CD8-positive, alpha-beta memory T cell (primary cell): ENCODE results near the gene ECI2. TPM values are rescaled to one million over a fixed set of nuclear protein-coding genes. Genes with fewer than 3 reads are reported as not detected.
A peak's percentile ranks its signal among the peaks of the same experiment; 100 is the strongest.

Experiments used
- CTCF ChIA-PET: fragments of 350-600 bp; sonication (Branson Sonifier 250); formaldehyde crosslinking; loops from one replicate; lab custom pipeline; 2021; ENCODE audit warnings: antibody characterized with exemption; lab: Charles Lee
- POLR2A ChIA-PET: fragments of 350-600 bp; sonication (Branson Sonifier 250); formaldehyde crosslinking; loops from one replicate; lab custom pipeline; 2021; ENCODE audit warnings: antibody characterized with exemption; lab: Charles Lee
- DNase-seq, 5 donors: peaks; one replicate each; pipeline versions ENCODE4 v3.0.0 to v3.0.0-alpha.2; 2020 to 2022; ENCODE audit warnings: mixed read lengths in 1 of 5
- H3K27ac ChIP-seq: one replicate; pipeline ENCODE4 v1.7.0; 2013; ENCODE audit warnings: low read depth, mild to moderate bottlenecking, low read length, moderate library complexity
- H3K27me3 ChIP-seq: 2 replicates; pipeline ENCODE4 v1.7.0; 2013; ENCODE audit warnings: low read length, mild to moderate bottlenecking; ENCODE audit not compliant: insufficient read depth, poor library complexity, severe bottlenecking
- H3K36me3 ChIP-seq: 2 replicates; pipeline ENCODE4 v1.7.0; 2013; ENCODE audit warnings: mild to moderate bottlenecking, low read length, moderate library complexity; ENCODE audit not compliant: insufficient read depth
- H3K4me1 ChIP-seq: 2 replicates; pipeline ENCODE4 v1.7.0; 2013; ENCODE audit warnings: mild to moderate bottlenecking, low read length, moderate library complexity; ENCODE audit not compliant: insufficient read depth
- H3K4me3 ChIP-seq: 2 replicates; pipeline ENCODE4 v1.7.0; 2013; ENCODE audit warnings: mild to moderate bottlenecking, low read length
- H3K9me3 ChIP-seq: 2 replicates; pipeline ENCODE4 v1.7.0; 2013; ENCODE audit warnings: mild to moderate bottlenecking, low read length
- H3K27ac Mint-ChIP-seq, 8 donors: one replicate each; pipeline ENCODE4 v1.8.0; 2020 to 2021; ENCODE audit warnings: mixed read lengths in 8 of 8, mild to moderate bottlenecking in 6 of 8, inconsistent platforms in 3 of 8, moderate library complexity in 3 of 8
- H3K27me3 Mint-ChIP-seq, 2 donors: one replicate each; pipeline ENCODE4 v1.8.0; 2020 to 2021; ENCODE audit warnings: mixed read lengths in 2 of 2, mild to moderate bottlenecking in 1 of 2, moderate library complexity in 1 of 2
- H3K36me3 Mint-ChIP-seq, 3 donors: one replicate each; pipeline ENCODE4 v1.8.0; 2020 to 2021; ENCODE audit warnings: mixed read lengths in 3 of 3, inconsistent platforms in 1 of 3, mild to moderate bottlenecking in 1 of 3
- H3K4me1 Mint-ChIP-seq, 3 donors: one replicate each; pipeline ENCODE4 v1.8.0; 2020 to 2021; ENCODE audit warnings: mixed read lengths in 3 of 3, inconsistent platforms in 1 of 3, mild to moderate bottlenecking in 1 of 3
- H3K4me3 Mint-ChIP-seq, 7 donors: one replicate each; pipeline ENCODE4 v1.8.0; 2020 to 2021; ENCODE audit warnings: mixed read lengths in 7 of 7, mild to moderate bottlenecking in 6 of 7, moderate library complexity in 4 of 7, inconsistent platforms in 2 of 7
- H3K9me3 Mint-ChIP-seq, 5 donors: one replicate each; pipeline ENCODE4 v1.8.0; 2020 to 2022; ENCODE audit warnings: mixed read lengths in 5 of 5, mild to moderate bottlenecking in 3 of 5, moderate library complexity in 2 of 5, inconsistent platforms in 1 of 5
- polyA plus RNA-seq: library from polyadenylated mRNA; unstranded; fragments of 300-500 nt; fragmentation: Illumina TruSeq; gene quantifications from one replicate; pipeline ENCODE4 v1.2.3, GENCODE V29; 2021
- total RNA-seq, 2 experiments: library from RNA; stranded (reverse); gene quantifications; one replicate each; pipeline ENCODE4 v1.2.3, GENCODE V29; 2021

ECI2 gene
- total and polyA plus RNA-seq, 3 experiments from 2014 or later: 28.7 to 84.3 (median 29.5) TPM

GRCh38 chr6:4071330-4071729 is 64.0 kb downstream of the ECI2 start:
- no peaks in the 10 kb centered on the region for H3K4me1 Mint-ChIP-seq
- H3K36me3 Mint-ChIP-seq: peaks cover 0 to 2% (median 0%) of the 10 kb centered on the region in 3 donors
- ChIA-PET POLR2A (no interaction called here), CTCF (interaction anchor here (0.8 kb wide), 1 partner anchor 50 kb away, joined by 3 read pairs; a partner anchor contains a TSS)
- peaks cover 1 to 9% of the 10 kb centered on the region in 2 donors for H3K27me3 Mint-ChIP-seq
- no peak overlapping the region for H3K27ac ChIP-seq
- H3K27me3 ChIP-seq: no peaks in the 10 kb centered on the region
- H3K9me3 ChIP-seq: no peaks in the 10 kb centered on the region
- H3K36me3 ChIP-seq: no peaks in the 10 kb centered on the region
- H3K4me1 ChIP-seq: no peaks in the 10 kb centered on the region
- H3K4me3 ChIP-seq: no peak overlapping the region
- no peaks in the 10 kb centered on the region for H3K9me3 Mint-ChIP-seq
- no peak overlapping the region for H3K27ac Mint-ChIP-seq
- no peak overlapping the region for H3K4me3 Mint-ChIP-seq
- no peak for DNase-seq

GRCh38 chr6:4069199-4069598 is 66.2 kb downstream of the ECI2 start:
- Mint-ChIP-seq H3K36me3 (peaks cover 0 to 18% (median 9%) of the 10 kb centered on the region in 3 donors), H3K27ac (peak overlapping the region in 1 of 8 donors; percentile 3), H3K4me3 (no peak overlapping the region), H3K9me3 (no peaks in the 10 kb centered on the region), H3K27me3 (no peaks in the 10 kb centered on the region), H3K4me1 (no peaks in the 10 kb centered on the region)
- POLR2A ChIA-PET: no interaction called here
- DNase-seq: no peak
- H3K4me1 ChIP-seq: no peaks in the 10 kb centered on the region
- CTCF ChIA-PET: no interaction called here
- no peaks in the 10 kb centered on the region for H3K27me3 ChIP-seq
- H3K27ac ChIP-seq: no peak overlapping the region
- no peak overlapping the region for H3K4me3 ChIP-seq
- H3K9me3 ChIP-seq: no peaks in the 10 kb centered on the region
- H3K36me3 ChIP-seq: no peaks in the 10 kb centered on the region

GRCh38 chr6:4067673-4068072 is 67.7 kb downstream of the ECI2 start:
- Histone ChIP-seq H3K4me3 (no peak overlapping the region), H3K27ac (no peak overlapping the region), H3K9me3 (no peaks in the 10 kb centered on the region), H3K27me3 (no peaks in the 10 kb centered on the region), H3K36me3 (peaks cover 8% of the 10 kb centered on the region), H3K4me1 (no peaks in the 10 kb centered on the region)
- no peaks in the 10 kb centered on the region for H3K9me3 Mint-ChIP-seq
- CTCF ChIA-PET: no interaction called here
- no peaks in the 10 kb centered on the region for H3K27me3 Mint-ChIP-seq
- no peak overlapping the region for H3K4me3 Mint-ChIP-seq
- no peaks in the 10 kb centered on the region for H3K4me1 Mint-ChIP-seq
- POLR2A ChIA-PET: no interaction called here
- peaks cover 0 to 33% (median 15%) of the 10 kb centered on the region in 3 donors for H3K36me3 Mint-ChIP-seq
- no peak for DNase-seq
- peak overlapping the region in 3 of 8 donors; percentile 0 to 41 (median 6) for H3K27ac Mint-ChIP-seq

- H3K4me3 ChIP-seq: no peak overlapping the region
- Mint-ChIP-seq H3K36me3 (peaks cover 0 to 48% (median 17%) of the 10 kb centered on the region in 3 donors), H3K9me3 (no peaks in the 10 kb centered on the region), H3K27me3 (no peaks in the 10 kb centered on the region), H3K4me1 (no peaks in the 10 kb centered on the region), H3K27ac (peak overlapping the region in 5 of 8 donors; percentile 5 to 80 (median 38)), H3K4me3 (no peak overlapping the region)
- ChIA-PET CTCF (interaction anchor here (1.0 kb wide), 1 partner anchor 69 kb away, joined by 3 read pairs; the partner anchor contains the start of gene ECI2), POLR2A (no interaction called here)
- no peak overlapping the region for H3K27ac ChIP-seq
- H3K9me3 ChIP-seq: no peaks in the 10 kb centered on the region
- peaks cover 21% of the 10 kb centered on the region for H3K36me3 ChIP-seq
- no peaks in the 10 kb centered on the region for H3K27me3 ChIP-seq
- no peak for DNase-seq
- no peaks in the 10 kb centered on the region for H3K4me1 ChIP-seq
Measured at GRCh38 chr6:4066029-4066755, 69.2 kb downstream of the ECI2 start.

Other genes starting within 250 kb of the ECI2 start
- not detected for gene FAM217A, start 56.4 kb downstream of the ECI2 start, total RNA-seq
- not detected for gene FAM217A, start 56.4 kb downstream of the ECI2 start, polyA plus RNA-seq